HCT116 (cell line): ENCODE measurements around the gene TMA7. TPM values are rescaled to one million over a fixed set of nuclear protein-coding genes. Genes with fewer than 3 reads are reported as not detected.

ENCODE experiments used
- ATAC-seq: fragments of 200-7000 bp; cut with Tn5 transposase; 2 replicates; pipeline ENCODE4 v1.9.1; 2020; ENCODE audit warnings: mild to moderate bottlenecking, moderate library complexity
- BruUV-seq: library from RNA; stranded (reverse); fragments of 400-500 nt; replicated peaks from 2 replicates; lab custom pipeline; 2021; lab: Mats Ljungman, UMichigan
- CTCF ChIA-PET: fragments of 300-600 bp; sonication (Branson Sonifier 250); formaldehyde crosslinking; loops from one replicate; lab custom pipeline; 2021; ENCODE audit warnings: antibody characterized with exemption; lab: Charles Lee
- POLR2A ChIA-PET: fragments of 300-600, 350-600 bp; sonication (Branson Sonifier 250); formaldehyde crosslinking; loops from one replicate; lab custom pipeline; 2021; ENCODE audit warnings: antibody characterized with exemption; lab: Charles Lee
- RAD21 ChIA-PET, 2 experiments: fragments of 300-600 bp; sonication (Branson Sonifier 250); formaldehyde crosslinking; loops; one replicate each; lab custom pipeline; 2023; ENCODE audit warnings: low total read pairs in 2 of 2; ENCODE audit not compliant: uncharacterized antibody in 2 of 2, unreplicated experiment in 2 of 2, low non-redundant PET in 1 of 2; lab: Charles Lee
- DNase-seq: peaks from one replicate; pipeline ENCODE4 v3.0.0-alpha.2; 2010; ENCODE audit warnings: low read depth, low spot score
- H2AFZ ChIP-seq: fragments of 200-600 bp; shearing (Covaris generic), sonication (generic); 2 replicates; pipeline ENCODE4 v1.6.1; 2017; ENCODE audit warnings: low read depth, mixed run types, mixed read lengths, antibody characterized with exemption, low read length; ENCODE audit not compliant: poor library complexity, severe bottlenecking
- H3K27ac ChIP-seq: 2 replicates; pipeline ENCODE4 v1.5.1; 2012; ENCODE audit warnings: low read depth, low read length
- H3K27me3 ChIP-seq: fragments of 200-600 bp; sonication (generic); 2 replicates; pipeline ENCODE4 v1.6.1; 2016; ENCODE audit warnings: mixed run types, low read length, mixed read lengths; ENCODE audit not compliant: insufficient read depth
- H3K36me3 ChIP-seq, 2 experiments: fragments of 200-500 bp in 1 of 2; fragments of 200-600 bp in 1 of 2; sonication (Bioruptor generic) in 1 of 2; sonication (generic) in 1 of 2; 2 replicates each; pipeline versions ENCODE4 v1.5.1 to v1.6.1; 2014 to 2016; ENCODE audit warnings: low read length in 2 of 2, inconsistent platforms in 1 of 2, mixed read lengths in 1 of 2, mixed run types in 1 of 2; ENCODE audit not compliant: insufficient read depth in 2 of 2, control insufficient read depth in 1 of 2
- H3K4me1 ChIP-seq, 2 experiments: fragments of 200-600 bp in 1 of 2; sonication (generic) in 1 of 2; 2 replicates each; pipeline versions ENCODE4 v1.5.1 to v1.6.1; 2012 to 2017; ENCODE audit warnings: low read length in 2 of 2, inconsistent platforms in 1 of 2, mild to moderate bottlenecking in 1 of 2, mixed read lengths in 1 of 2, mixed run types in 1 of 2, moderate library complexity in 1 of 2; ENCODE audit not compliant: insufficient read depth in 2 of 2, control insufficient read depth in 1 of 2
- H3K4me2 ChIP-seq: fragments of 200-600 bp; sonication (generic); 2 replicates; pipeline ENCODE4 v1.6.1; 2017; ENCODE audit warnings: mixed run types, low read length, mixed read lengths
- H3K4me3 ChIP-seq, 2 experiments: fragments of 200-600 bp in 1 of 2; sonication (generic) in 1 of 2; replicated peaks in 1 of 2; 2 replicates each; pipeline ENCODE4 v1.5.1; 2011 to 2016; ENCODE audit warnings: low read length in 2 of 2, control low read depth in 1 of 2, low read depth in 1 of 2, mild to moderate bottlenecking in 1 of 2, mixed read lengths in 1 of 2, mixed run types in 1 of 2
- H3K79me2 ChIP-seq: fragments of 200-600 bp; sonication (generic); 2 replicates; pipeline ENCODE4 v1.6.1; 2017; ENCODE audit warnings: mild to moderate bottlenecking, mixed run types, low read length, moderate library complexity, mixed read lengths; ENCODE audit not compliant: insufficient read depth
- H3K9ac ChIP-seq: fragments of 200-600 bp; sonication (generic); 2 replicates; pipeline ENCODE4 v1.6.1; 2016; ENCODE audit warnings: low read length, mixed read lengths
- H3K9me2 ChIP-seq: fragments of 200-600 bp; sonication (generic), shearing (Covaris generic); 2 replicates; pipeline ENCODE4 v1.6.1; 2017; ENCODE audit warnings: mixed run types, mild to moderate bottlenecking, moderate library complexity; ENCODE audit not compliant: insufficient read depth
- H3K9me3 ChIP-seq, 2 experiments: fragments of 200-500 bp in 1 of 2; fragments of 200-600 bp in 1 of 2; sonication (Bioruptor generic) in 1 of 2; sonication (generic) in 1 of 2; 2 replicates each; pipeline ENCODE4 v1.6.1; 2014 to 2017; ENCODE audit warnings: low read length in 2 of 2, mixed read lengths in 2 of 2, inconsistent platforms in 1 of 2, low read depth in 1 of 2, mild to moderate bottlenecking in 1 of 2, mixed run types in 1 of 2, moderate library complexity in 1 of 2; ENCODE audit not compliant: control insufficient read depth in 1 of 2, insufficient read depth in 1 of 2
- H4K20me1 ChIP-seq: fragments of 200-600 bp; sonication (generic), shearing (Covaris generic); 2 replicates; pipeline ENCODE4 v1.6.1; 2017; ENCODE audit warnings: mixed run types, mild to moderate bottlenecking, moderate library complexity; ENCODE audit not compliant: insufficient read depth
- ATF3 ChIP-seq: IDR thresholded peaks from 2 replicates; pipeline ENCODE4 v1.6.1; 2012
- CBX3 ChIP-seq: IDR thresholded peaks from 2 replicates; pipeline ENCODE4 v1.6.1; 2012; ENCODE audit warnings: low read depth
- CTCF ChIP-seq, 3 experiments: fragments of 200-600 bp in 1 of 3; sonication (generic) in 1 of 3; IDR thresholded peaks in 2 of 3; conservative IDR thresholded peaks in 1 of 3; 2 replicates each; pipeline ENCODE4 v1.5.1; 2012 to 2017; ENCODE audit warnings: low read depth in 2 of 3, low read length in 2 of 3, antibody characterized with exemption in 1 of 3, borderline replicate concordance in 1 of 3, control low read depth in 1 of 3, mild to moderate bottlenecking in 1 of 3, mixed read lengths in 1 of 3, mixed run types in 1 of 3, moderate library complexity in 1 of 3; ENCODE audit not compliant: insufficient read depth in 1 of 3
- JUND ChIP-seq: IDR thresholded peaks from 2 replicates; pipeline ENCODE4 v1.6.1; 2012
- SIN3A ChIP-seq: IDR thresholded peaks from 2 replicates; pipeline ENCODE4 v1.6.1; 2012; ENCODE audit warnings: low read depth
- TCF7L2 ChIP-seq: IDR thresholded peaks from 2 replicates; pipeline ENCODE4 v1.7.0; 2011; ENCODE audit warnings: borderline replicate concordance, inconsistent platforms; ENCODE audit not compliant: insufficient read depth, insufficient read length; ENCODE audit errors: extremely low read depth
- ZFX ChIP-seq: fragments of 450-650 bp; IDR thresholded peaks from 2 replicates; pipeline ENCODE4 v1.6.1; 2017
- ZNF274 ChIP-seq: fragments of 200-500 bp; sonication (Bioruptor generic); IDR thresholded peaks from 2 replicates; pipeline ENCODE4 v1.6.1; 2014; ENCODE audit warnings: mild to moderate bottlenecking, low read depth, low read length, inconsistent platforms
- intact Hi-C: fragments of 100-400 bp; cut with micrococcal nuclease; formaldehyde crosslinking; loops from 2 replicates; pipeline ENCODE4 v1.10.0; 2022
- total RNA-seq: library from RNA; stranded (reverse); gene quantifications from one replicate; pipeline ENCODE4 v1.2.1, GENCODE V29; 2021; ENCODE audit not compliant: unreplicated experiment

Gene TMA7
- total RNA-seq, 1 experiment from 2014 or later, result 334 TPM

- POLR2A ChIA-PET, result no interaction called here
- CTCF ChIA-PET, result interaction anchor here (3.3 kb wide), 1 partner anchor 82 kb away, joined by 19 read pairs; no protein-coding TSS in a partner anchor
- intact Hi-C loops, result no loop called here
- peaks cover 52% of the 10 kb centered on the region for H3K79me2 ChIP-seq
- H3K36me3 ChIP-seq, result peaks cover 0 to 16% of the 10 kb centered on the region in 2 experiments; a peak in 1 of 4 replicates
- H3K27me3 ChIP-seq, result no peaks in the 10 kb centered on the region
- RAD21 ChIA-PET, result no interaction called here
- H3K4me2 ChIP-seq, result peak overlapping the region; percentile 92
- peak overlapping the region; percentile 98 for H3K27ac ChIP-seq
- no peaks in the 10 kb centered on the region for H3K9me3 ChIP-seq
- no peaks in the 10 kb centered on the region for H4K20me1 ChIP-seq
- TF ChIP-seq ATF3 (no peak), CBX3 (no peak), CTCF (IDR thresholded peaks at IDR 0.05 in 2 of 3, conservative IDR thresholded peaks at IDR 0.05 in 1 of 3; ENCODE audit: borderline replicate concordance in 1 of 3, insufficient read depth in 1 of 3, low read depth in 2 of 3, low read length in 2 of 3) (no peak), TCF7L2 (no peak), ZNF274 (no peak), ZFX (no peak), SIN3A (no peak), JUND (no peak)
- peaks cover 22 to 40% of the 10 kb centered on the region in 2 experiments for H3K4me1 ChIP-seq
- BruUV-seq, result no TSS peak
- DNase-seq, result no peak
- peak overlapping the region; percentile 82 for H3K9ac ChIP-seq
- no peak overlapping the region for H2AFZ ChIP-seq
- H3K4me3 ChIP-seq, result peak overlapping the region; percentile 56 to 60
- ATAC-seq, result no peak
- H3K9me2 ChIP-seq, result no peaks in the 10 kb centered on the region
These were observed 27.0 kb downstream of the TMA7 start for GRCh38 chr3:48467110-48467454.
